IMR-90 (cell line): ENCODE results near the gene ADCK1. TPM values are rescaled to one million over a fixed set of nuclear protein-coding genes. Genes with fewer than 3 reads are reported as not detected.

Experiments
- ATAC-seq: fragments of 200-7000 bp; cut with Tn5 transposase; 2 replicates; pipeline ENCODE4 v1.9.1; 2020; ENCODE audit warnings: low read depth, mild to moderate bottlenecking, moderate library complexity
- BruUV-seq: library from RNA; stranded (reverse); fragments of 400-500 nt; replicated peaks from 2 replicates; lab custom pipeline; 2021; lab: Mats Ljungman, UMichigan
- CTCF ChIA-PET: fragments of 300-600 bp; formaldehyde crosslinking; extraction: SDS; loops from one replicate; lab custom pipeline; 2021; ENCODE audit warnings: antibody characterized with exemption; lab: Yijun Ruan, JAX
- POLR2A ChIA-PET: fragments of 300-600 bp; sonication (Branson Sonifier 250); formaldehyde crosslinking; loops from one replicate; lab custom pipeline; 2022; ENCODE audit warnings: antibody characterized with exemption; ENCODE audit not compliant: unreplicated experiment; lab: Charles Lee
- DNase-seq: peaks from one replicate; pipeline ENCODE4 v3.0.0; 2013
- H2AFZ ChIP-seq: replicated peaks from 2 replicates; pipeline ENCODE3; 2013; ENCODE audit warnings: low read length, mild to moderate bottlenecking; ENCODE audit not compliant: poor library complexity
- H2AK5ac ChIP-seq: 2 replicates; pipeline ENCODE4 v1.6.1; 2013; ENCODE audit warnings: low read depth, low read length, inconsistent platforms
- H2AK9ac ChIP-seq: replicated peaks from 2 replicates; pipeline ENCODE3; 2013; ENCODE audit warnings: mild to moderate bottlenecking, low read depth, low read length, moderate library complexity; ENCODE audit not compliant: poor library complexity
- H2BK120ac ChIP-seq: 2 replicates; pipeline ENCODE4 v1.6.1; 2013; ENCODE audit warnings: low read depth, low read length, inconsistent platforms
- H2BK15ac ChIP-seq: 3 replicates; pipeline ENCODE4 v1.6.1; 2013; ENCODE audit warnings: low read depth, low read length, inconsistent platforms
- H2BK20ac ChIP-seq: 2 replicates; pipeline ENCODE4 v1.6.1; 2013; ENCODE audit warnings: low read depth, mild to moderate bottlenecking, inconsistent platforms, low read length, moderate library complexity
- H2BK5ac ChIP-seq: 2 replicates; pipeline ENCODE4 v1.6.1; 2013; ENCODE audit warnings: mild to moderate bottlenecking, low read depth, low read length, inconsistent platforms; ENCODE audit not compliant: poor library complexity, severe bottlenecking
- H3K14ac ChIP-seq: replicated peaks from 2 replicates; pipeline ENCODE4 v1.6.1; 2013; ENCODE audit warnings: low read depth, low read length, inconsistent platforms
- H3K18ac ChIP-seq: 2 replicates; pipeline ENCODE4 v1.6.1; 2013; ENCODE audit warnings: low read depth, low read length, control low read depth
- H3K23ac ChIP-seq: 2 replicates; pipeline ENCODE4 v1.6.1; 2013; ENCODE audit warnings: low read depth, low read length, inconsistent platforms
- H3K27ac ChIP-seq: 2 replicates; pipeline ENCODE4 v1.5.1; 2013; ENCODE audit warnings: mild to moderate bottlenecking, control low read depth, low read length; ENCODE audit not compliant: insufficient read depth
- H3K27me3 ChIP-seq: 2 replicates; pipeline ENCODE4 v1.6.1; 2013; ENCODE audit warnings: low read length; ENCODE audit not compliant: control insufficient read depth, insufficient read depth
- H3K36me3 ChIP-seq: 2 replicates; pipeline ENCODE4 v1.6.1; 2013; ENCODE audit warnings: low read length, mixed read lengths; ENCODE audit not compliant: control insufficient read depth, insufficient read depth
- H3K4ac ChIP-seq: 2 replicates; pipeline ENCODE4 v1.6.1; 2013; ENCODE audit warnings: low read depth, low read length, inconsistent platforms
- H3K4me1 ChIP-seq: 2 replicates; pipeline ENCODE4 v1.6.1; 2013; ENCODE audit warnings: low read length, mixed read lengths; ENCODE audit not compliant: control insufficient read depth, insufficient read depth
- H3K4me2 ChIP-seq: 2 replicates; pipeline ENCODE4 v1.6.1; 2013; ENCODE audit warnings: low read depth, mild to moderate bottlenecking, control low read depth, low read length, moderate library complexity
- H3K4me3 ChIP-seq: 2 replicates; pipeline ENCODE4 v1.5.1; 2013; ENCODE audit warnings: low read depth, mild to moderate bottlenecking, control low read depth, low read length, moderate library complexity; ENCODE audit not compliant: insufficient read depth
- H3K56ac ChIP-seq: 2 replicates; pipeline ENCODE4 v1.6.1; 2013; ENCODE audit warnings: low read length, inconsistent platforms; ENCODE audit not compliant: insufficient read depth; ENCODE audit errors: extremely low read depth
- H3K79me1 ChIP-seq, 2 experiments: 2 replicates each; pipeline ENCODE4 v1.6.1; 2013; ENCODE audit warnings: low read length in 2 of 2, inconsistent platforms in 1 of 2, low read depth in 1 of 2
- H3K9ac ChIP-seq: 2 replicates; pipeline ENCODE4 v1.6.1; 2013; ENCODE audit warnings: low read depth, low read length, control low read depth
- H3K9me1 ChIP-seq: 2 replicates; pipeline ENCODE4 v1.6.1; 2013; ENCODE audit warnings: low read length, inconsistent platforms; ENCODE audit not compliant: insufficient read depth
- H3K9me3 ChIP-seq: 2 replicates; pipeline ENCODE4 v1.6.1; 2013; ENCODE audit warnings: low read length; ENCODE audit not compliant: control insufficient read depth, insufficient read depth
- H4K20me1 ChIP-seq: 2 replicates; pipeline ENCODE4 v1.6.1; 2013; ENCODE audit warnings: low read length, inconsistent platforms; ENCODE audit not compliant: insufficient read depth
- H4K5ac ChIP-seq: 2 replicates; pipeline ENCODE4 v1.6.1; 2013; ENCODE audit warnings: mild to moderate bottlenecking, low read depth, low read length, control low read depth
- H4K8ac ChIP-seq, 2 experiments: 2 replicates each; pipeline ENCODE4 v1.6.1; 2013; ENCODE audit warnings: low read depth in 2 of 2, low read length in 2 of 2, control low read depth in 1 of 2, inconsistent platforms in 1 of 2
- H4K91ac ChIP-seq: 2 replicates; pipeline ENCODE4 v1.6.1; 2013; ENCODE audit warnings: low read depth, low read length, inconsistent platforms; ENCODE audit not compliant: insufficient read depth
- CEBPB ChIP-seq: IDR thresholded peaks from 2 replicates; pipeline ENCODE4 v1.6.1; 2012; ENCODE audit warnings: low read depth, low read length, improper control_type of control experiment
- CTCF ChIP-seq: conservative IDR thresholded peaks from 2 replicates; pipeline ENCODE4 v1.5.1; 2012; ENCODE audit warnings: mild to moderate bottlenecking, low read depth, low read length, improper control_type of control experiment
- MAZ ChIP-seq: IDR thresholded peaks from 2 replicates; pipeline ENCODE4 v1.6.1; 2012; ENCODE audit warnings: low read depth, mild to moderate bottlenecking, low read length, improper control_type of control experiment, moderate library complexity, borderline replicate concordance
- NFE2L2 ChIP-seq: fragments of 150-350 bp; IDR thresholded peaks from 2 replicates; pipeline ENCODE4 v1.6.1; 2016; ENCODE audit warnings: low read depth, mild to moderate bottlenecking, low read length
- WGBS, 2 experiments: methylation state at CpG; one replicate each; pipeline versions ENCODE4 v1.1.5 to v1.1.7; 2013; ENCODE audit warnings: missing lambda C conversion rate in 2 of 2; ENCODE audit not compliant: insufficient read length in 1 of 2; ENCODE audit errors: extremely low coverage in 2 of 2; 5-methylcytosine and 5-hydroxymethylcytosine counted together
- dilution Hi-C: fragments of 300-500 bp; cut with HindIII; formaldehyde crosslinking; loops from one replicate; pipeline ENCODE4 v1.14.3; 2018; ENCODE audit warnings: low sequenced_read_pairs; ENCODE audit not compliant: unreplicated experiment
- in situ Hi-C: fragments of 300-500 bp; cut with MboI; formaldehyde crosslinking; loops from 3 replicates; pipeline ENCODE4 v1.14.3; 2019; ENCODE audit warnings: low sequenced_read_pairs, inconsistent platforms, mixed read lengths
- intact Hi-C: fragments of 100-400 bp; cut with micrococcal nuclease; formaldehyde crosslinking; loops from 2 replicates; pipeline ENCODE4 v1.10.0; 2022
- polyA plus RNA-seq, 3 experiments: library from polyadenylated mRNA; depleted of rRNA; stranded (reverse); fragments of >200 nt; gene quantifications; 2 replicates each; pipeline ENCODE4 v1.2.3, GENCODE V29; 2012; ENCODE audit warnings: low replicate concordance in 1 of 3
- total RNA-seq: library from RNA; depleted of rRNA; stranded (reverse); fragments of >200 nt; gene quantifications from 2 replicates; pipeline ENCODE4 v1.2.3, GENCODE V29; 2012

ADCK1 gene
- total and polyA plus RNA-seq, 2 of the 4 experiments (the other 2 are of a cell fraction) = 1.6 to 4.6 TPM

- TF ChIP-seq CEBPB = no peak
- no peak for TF ChIP-seq NFE2L2
- no peak for TF ChIP-seq CTCF
- no peak for TF ChIP-seq MAZ
- Histone ChIP-seq H3K14ac (no peak overlapping the region), H3K9me1 (no peaks in the 10 kb centered on the region), H2AFZ (no peak overlapping the region), H2BK5ac (no peak overlapping the region), H3K36me3 (no peaks in the 10 kb centered on the region), H3K9ac (no peak overlapping the region), H3K27me3 (peaks cover 2% of the 10 kb centered on the region; the same call in 1 of the 2 replicates), H4K20me1 (no peaks in the 10 kb centered on the region), H2BK15ac (no peak overlapping the region), H3K27ac (no peak overlapping the region), H3K79me1 (no peaks in the 10 kb centered on the region), H3K4ac (no peak overlapping the region), H2AK9ac (no peak overlapping the region), H3K4me2 (no peak overlapping the region), H4K5ac (no peak overlapping the region), H2AK5ac (no peak overlapping the region), H2BK120ac (no peak overlapping the region), H3K9me3 (no peaks in the 10 kb centered on the region; the same call in 1 of the 2 replicates), H3K4me3 (no peak overlapping the region), H3K56ac (no peak overlapping the region), H4K8ac (no peak overlapping the region), H3K23ac (no peak overlapping the region), H4K91ac (no peak overlapping the region), H2BK20ac (no peak overlapping the region), H3K18ac (no peak overlapping the region), H3K4me1 (no peaks in the 10 kb centered on the region)
- WGBS, 2 experiments = 8% methylated on average over 3 of the region's 14 CpGs; no CpG with 5 or more reads in 1 of the 2 experiments
- in situ Hi-C loops = no loop called here
- intact Hi-C loops = no loop called here
- CTCF ChIA-PET = no interaction called here
- no TSS peak for BruUV-seq
- POLR2A ChIA-PET = no interaction called here
- DNase-seq (no peak), ATAC-seq (no peak)
- dilution Hi-C loops = no loop called here
These were observed 179.9 kb downstream of the ADCK1 start for GRCh38 chr14:77979666-77980351.
